Neuronal stem cell (in vitro differentiated cells): ENCODE results near the gene S100A6.

ENCODE experiments used
- DNase-seq: peaks from one replicate; pipeline ENCODE4 v3.0.0-alpha.2; 2013; ENCODE audit warnings: low spot score
- H2AFZ ChIP-seq: one replicate; pipeline ENCODE4 v1.6.1; 2013; ENCODE audit warnings: mild to moderate bottlenecking, low read length, inconsistent platforms
- H2AK5ac ChIP-seq: 2 replicates; pipeline ENCODE4 v1.6.1; 2013; ENCODE audit warnings: low read depth, mild to moderate bottlenecking, inconsistent platforms, low read length, moderate library complexity, mixed read lengths
- H2BK120ac ChIP-seq: 2 replicates; pipeline ENCODE4 v1.6.1; 2013; ENCODE audit warnings: low read depth, mild to moderate bottlenecking, inconsistent platforms, low read length, moderate library complexity, mixed read lengths
- H2BK12ac ChIP-seq: one replicate; pipeline ENCODE4 v1.6.1; 2013; ENCODE audit warnings: low read length, inconsistent platforms
- H2BK15ac ChIP-seq: 2 replicates; pipeline ENCODE4 v1.6.1; 2013; ENCODE audit warnings: mild to moderate bottlenecking, low read length, inconsistent platforms, mixed read lengths
- H2BK5ac ChIP-seq: one replicate; pipeline ENCODE4 v1.6.1; 2013; ENCODE audit warnings: inconsistent platforms, mild to moderate bottlenecking, low read length, moderate library complexity
- H3K14ac ChIP-seq: one replicate; pipeline ENCODE4 v1.6.1; 2013; ENCODE audit warnings: low read length, inconsistent platforms
- H3K18ac ChIP-seq: 2 replicates; pipeline ENCODE4 v1.6.1; 2013; ENCODE audit warnings: low read length, inconsistent platforms
- H3K23ac ChIP-seq: 2 replicates; pipeline ENCODE4 v1.6.1; 2013; ENCODE audit warnings: low read depth, mild to moderate bottlenecking, mixed read lengths, low read length, inconsistent platforms; ENCODE audit not compliant: poor library complexity
- H3K27ac ChIP-seq: replicated peaks from 3 replicates; pipeline ENCODE4 v1.5.1; 2013; ENCODE audit warnings: low read length, inconsistent platforms
- H3K27me3 ChIP-seq, 3 experiments: 2 replicates each; pipeline ENCODE4 v1.6.1; 2013; ENCODE audit warnings: low read length in 3 of 3, mild to moderate bottlenecking in 2 of 3, inconsistent platforms in 1 of 3, low read depth in 1 of 3, mixed read lengths in 1 of 3, moderate library complexity in 1 of 3; ENCODE audit not compliant: control insufficient read depth in 3 of 3, insufficient read depth in 3 of 3
- H3K36me3 ChIP-seq, 2 donors: replicated peaks in 1 of 2; 2 replicates each; pipeline ENCODE4 v1.6.1; 2013; ENCODE audit warnings: low read length in 2 of 2; ENCODE audit not compliant: control insufficient read depth in 2 of 2, insufficient read depth in 2 of 2
- H3K4ac ChIP-seq: 2 replicates; pipeline ENCODE4 v1.6.1; 2013; ENCODE audit warnings: inconsistent platforms, mild to moderate bottlenecking, low read length, moderate library complexity
- H3K4me1 ChIP-seq, 2 donors: 1 replicate in 1 of 2; 2 replicates in 1 of 2; pipeline ENCODE4 v1.6.1; 2013; ENCODE audit warnings: low read length in 2 of 2, low read depth in 1 of 2; ENCODE audit not compliant: control insufficient read depth in 2 of 2, insufficient read depth in 1 of 2
- H3K4me2 ChIP-seq: one replicate; pipeline ENCODE4 v1.6.1; 2013; ENCODE audit warnings: mild to moderate bottlenecking, low read length, inconsistent platforms; ENCODE audit not compliant: insufficient read depth, poor library complexity, severe bottlenecking
- H3K4me3 ChIP-seq, 2 donors: 2 replicates each; pipeline ENCODE4 v1.5.1; 2013; ENCODE audit warnings: low read length in 2 of 2, mild to moderate bottlenecking in 2 of 2, inconsistent platforms in 1 of 2, moderate library complexity in 1 of 2
- H3K79me1 ChIP-seq: one replicate; pipeline ENCODE4 v1.6.1; 2013; ENCODE audit warnings: low read depth, mild to moderate bottlenecking, inconsistent platforms, low read length, moderate library complexity
- H3K9ac ChIP-seq: one replicate; pipeline ENCODE4 v1.6.1; 2013; ENCODE audit warnings: mild to moderate bottlenecking, low read depth, low read length, inconsistent platforms; ENCODE audit not compliant: poor library complexity
- H3K9me3 ChIP-seq, 2 donors: replicated peaks in 1 of 2; 2 replicates each; pipeline versions ENCODE3 to v1.6.1; 2013; ENCODE audit warnings: low read length in 2 of 2, mild to moderate bottlenecking in 2 of 2, inconsistent platforms in 1 of 2, low read depth in 1 of 2, mixed read lengths in 1 of 2, moderate library complexity in 1 of 2; ENCODE audit not compliant: control insufficient read depth in 2 of 2, insufficient read depth in 1 of 2
- H4K8ac ChIP-seq: one replicate; pipeline ENCODE4 v1.6.1; 2013; ENCODE audit warnings: low read depth, mild to moderate bottlenecking, inconsistent platforms, low read length, moderate library complexity
- H4K91ac ChIP-seq: one replicate; pipeline ENCODE4 v1.6.1; 2013; ENCODE audit warnings: low read length, low read depth, mild to moderate bottlenecking, inconsistent platforms; ENCODE audit not compliant: poor library complexity
- WGBS, 2 donors: extraction: QIAGEN DNeasy Blood & Tissue Kit; methylation state at CpG; one replicate each; pipeline ENCODE4 v1.1.7; 2013; ENCODE audit warnings: missing lambda C conversion rate in 2 of 2, mixed read lengths in 1 of 2; ENCODE audit not compliant: insufficient read length in 2 of 2, insufficient replicate concordance in 1 of 2; ENCODE audit errors: extremely low coverage in 2 of 2; 5-methylcytosine and 5-hydroxymethylcytosine counted together

The S100A6 gene

DNA sequence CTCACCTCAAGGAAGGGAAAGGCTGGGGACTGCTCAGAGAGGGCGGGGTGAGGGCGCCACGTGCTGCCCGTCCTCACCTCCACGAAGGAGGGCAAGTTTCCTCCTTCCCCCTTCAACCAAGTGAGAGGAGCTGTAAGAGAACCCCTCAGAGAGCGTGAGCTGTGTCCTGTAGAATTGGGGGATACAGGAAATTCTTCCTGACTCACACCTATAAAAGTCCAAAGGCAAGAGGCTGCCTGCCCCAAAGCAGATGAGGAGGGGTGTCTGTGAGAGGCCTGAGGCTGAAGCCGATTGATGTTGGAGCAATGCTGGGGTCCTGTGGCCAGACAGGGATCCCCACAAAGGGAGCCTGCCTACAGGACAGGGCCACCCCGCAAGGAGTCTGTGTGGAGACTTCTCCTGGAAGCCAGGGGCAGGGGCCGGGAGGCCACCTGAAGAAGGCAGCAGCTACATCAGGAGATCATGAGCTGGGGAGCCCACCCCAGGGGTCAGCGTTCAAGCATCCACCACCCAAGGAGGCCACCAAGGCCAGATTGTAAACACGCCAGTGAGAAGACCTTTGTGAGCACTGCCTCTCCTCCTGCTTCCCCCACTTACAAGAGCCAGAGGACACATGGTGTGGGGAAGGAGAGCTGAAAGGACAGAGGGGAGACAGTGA lies 27.7 kb downstream of the S100A6 start:
- no peak overlapping the region for H3K9ac ChIP-seq
- H2AK5ac ChIP-seq, result peak overlapping the region; percentile 6
- no peak overlapping the region for H4K91ac ChIP-seq
- no peak overlapping the region for H3K4me2 ChIP-seq
- H3K27me3 ChIP-seq, result peaks cover 0 to 14% (median 0%) of the 10 kb centered on the region in 3 experiments
- no peaks in the 10 kb centered on the region for H3K4me1 ChIP-seq
- H3K14ac ChIP-seq, result no peak overlapping the region
- WGBS, 2 donors, result no CpG with 5 or more reads among the region's 11 CpGs
- DNase-seq, result no peak
- H3K36me3 ChIP-seq, result no peaks in the 10 kb centered on the region
- H4K8ac ChIP-seq, result no peak overlapping the region
- H3K9me3 ChIP-seq, result peaks cover 0 to 1% of the 10 kb centered on the region in 2 donors
- H3K27ac ChIP-seq, result no peak overlapping the region
- peak overlapping the region; percentile 7 for H2BK15ac ChIP-seq
- peak overlapping the region; percentile 69 for H2BK12ac ChIP-seq
- no peaks in the 10 kb centered on the region for H3K79me1 ChIP-seq
- no peak overlapping the region for H2BK120ac ChIP-seq
- no peak overlapping the region for H2BK5ac ChIP-seq
- no peak overlapping the region for H3K18ac ChIP-seq
- H3K4me3 ChIP-seq, result no peak overlapping the region
- no peak overlapping the region for H3K4ac ChIP-seq
- H3K23ac ChIP-seq, result no peak overlapping the region
- no peak overlapping the region for H2AFZ ChIP-seq

GRCh38 chr1:153506831-153507413 lies 28.9 kb downstream of the S100A6 start:
- Histone ChIP-seq H3K27ac (no peak overlapping the region), H3K4me1 (no peaks in the 10 kb centered on the region), H4K8ac (no peak overlapping the region), H3K36me3 (no peaks in the 10 kb centered on the region), H2AFZ (no peak overlapping the region), H2BK5ac (no peak overlapping the region), H3K14ac (no peak overlapping the region), H3K4me2 (no peak overlapping the region), H3K79me1 (no peaks in the 10 kb centered on the region), H3K27me3 (peaks cover 0 to 11% (median 0%) of the 10 kb centered on the region in 3 experiments), H3K9ac (no peak overlapping the region), H3K4me3 (no peak overlapping the region), H2AK5ac (no peak overlapping the region), H3K23ac (no peak overlapping the region), H3K4ac (no peak overlapping the region), H2BK120ac (no peak overlapping the region), H3K18ac (no peak overlapping the region), H3K9me3 (peaks cover 0 to 1% of the 10 kb centered on the region in 2 donors), H2BK12ac (no peak overlapping the region), H4K91ac (no peak overlapping the region), H2BK15ac (no peak overlapping the region)
- DNase-seq, result no peak
- WGBS, 2 donors, result no CpG with 5 or more reads among the region's 7 CpGs

DNA sequence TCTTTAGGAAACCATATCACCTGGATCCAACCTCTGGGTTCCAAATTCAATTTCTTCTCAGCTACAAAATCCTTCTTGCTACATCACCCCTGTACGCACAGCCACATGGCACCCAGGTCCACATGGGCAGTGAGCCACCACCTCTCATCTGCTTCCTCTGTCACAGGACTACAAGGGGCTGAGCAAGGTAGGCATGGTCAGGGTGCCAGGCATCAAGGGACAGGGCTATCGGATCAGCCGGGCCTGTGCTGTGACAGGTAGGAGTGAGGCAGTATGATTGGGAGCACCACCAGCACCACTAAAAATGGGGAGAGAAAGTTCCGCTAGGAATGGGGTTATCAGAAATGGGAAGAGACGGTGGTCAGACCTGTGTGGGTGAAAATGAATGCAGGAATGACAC lies 29.4 kb downstream of the S100A6 start:
- Histone ChIP-seq H3K36me3 (no peaks in the 10 kb centered on the region), H3K18ac (no peak overlapping the region), H3K9me3 (peaks cover 0 to 1% of the 10 kb centered on the region in 2 donors), H3K23ac (no peak overlapping the region), H2BK120ac (no peak overlapping the region), H2AFZ (no peak overlapping the region), H2BK5ac (no peak overlapping the region), H3K9ac (no peak overlapping the region), H3K14ac (no peak overlapping the region), H3K4me3 (peak overlapping the region in 1 of 2 donors; percentile 44), H3K4me2 (no peak overlapping the region), H3K27me3 (peaks cover 0 to 8% (median 0%) of the 10 kb centered on the region in 3 experiments), H3K79me1 (no peaks in the 10 kb centered on the region), H2BK15ac (no peak overlapping the region), H3K27ac (no peak overlapping the region), H2BK12ac (no peak overlapping the region), H3K4ac (no peak overlapping the region), H4K8ac (no peak overlapping the region), H3K4me1 (no peaks in the 10 kb centered on the region), H4K91ac (no peak overlapping the region), H2AK5ac (no peak overlapping the region)
- WGBS, 2 donors, result no CpG with 5 or more reads among the region's 5 CpGs
- DNase-seq, result no peak

GRCh38 chr1:153505576-153505975 lies 30.2 kb downstream of the S100A6 start:
- Histone ChIP-seq H3K9ac (no peak overlapping the region), H3K4me3 (no peak overlapping the region), H2AFZ (no peak overlapping the region), H4K91ac (no peak overlapping the region), H3K14ac (no peak overlapping the region), H3K18ac (no peak overlapping the region), H3K27me3 (peaks cover 0 to 8% (median 0%) of the 10 kb centered on the region in 3 experiments), H3K36me3 (no peaks in the 10 kb centered on the region), H2BK120ac (no peak overlapping the region), H3K27ac (no peak overlapping the region), H2BK5ac (no peak overlapping the region), H2AK5ac (no peak overlapping the region), H3K4me2 (no peak overlapping the region), H3K4ac (no peak overlapping the region), H4K8ac (no peak overlapping the region), H2BK15ac (no peak overlapping the region), H2BK12ac (no peak overlapping the region), H3K9me3 (peaks cover 0 to 1% of the 10 kb centered on the region in 2 donors), H3K79me1 (no peaks in the 10 kb centered on the region), H3K4me1 (no peaks in the 10 kb centered on the region), H3K23ac (no peak overlapping the region)
- no CpG with 5 or more reads among the region's 1 CpG for WGBS, 2 donors
- no peak for DNase-seq
